ENCODE results near the gene OPTN. TPM values are rescaled to one million over a fixed set of nuclear protein-coding genes. Genes with fewer than 3 reads are reported as not detected.
"Not testable (repeated sequence)": the region's sequence is repeated elsewhere in the genome, so short reads cannot be mapped to it uniquely, and the experiment has no call there.

Gene OPTN
- polyA plus RNA-seq, 10 donors = 26.3 to 39.5 (median 31.1) TPM

- DNase-seq = peak in 2 of 3 donors; percentile 34 to 70
Observed at GRCh38 chr10:13087986-13088618, 11.9 kb upstream of the OPTN start.

DNA sequence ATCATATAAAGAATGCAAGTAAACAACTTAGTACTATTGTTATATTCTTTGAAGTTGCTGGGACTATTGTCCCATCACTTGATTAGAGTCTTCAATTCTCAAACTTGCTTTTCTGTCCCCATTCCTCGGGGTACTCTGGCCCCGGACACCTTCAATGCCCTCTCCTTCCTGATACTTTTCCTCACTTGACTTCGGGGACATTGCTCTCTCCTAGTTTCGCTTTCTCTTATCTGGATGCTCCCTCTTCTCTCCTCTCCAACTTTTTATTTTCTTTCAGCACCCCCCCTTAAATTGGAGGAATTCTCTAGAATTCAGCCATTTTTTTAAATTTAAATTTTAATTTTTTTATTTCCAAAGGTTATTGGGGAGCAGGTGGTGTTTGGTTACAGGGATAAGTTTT is 10.6 kb upstream of the OPTN start:
- DNase-seq = no peak

GRCh38 chr10:13090289-13090688 is 9.7 kb upstream of the OPTN start:
- no peak for DNase-seq

GRCh38 chr10:13091801-13092200 is 8.2 kb upstream of the OPTN start:
- peak in 1 of 3 donors; percentile 60 for DNase-seq

- peak; percentile 62 to 92 (median 80) for DNase-seq
Observed at GRCh38 chr10:13092291-13093102, 7.5 kb upstream of the OPTN start.

GRCh38 chr10:13094082-13094481 is 5.9 kb upstream of the OPTN start:
- not testable (repeated sequence) for DNase-seq

GRCh38 chr10:13095094-13095493 is 4.9 kb upstream of the OPTN start:
- no peak for DNase-seq

- no peak for DNase-seq
Observed at GRCh38 chr10:13095929-13096328, 4.0 kb upstream of the OPTN start.

DNA sequence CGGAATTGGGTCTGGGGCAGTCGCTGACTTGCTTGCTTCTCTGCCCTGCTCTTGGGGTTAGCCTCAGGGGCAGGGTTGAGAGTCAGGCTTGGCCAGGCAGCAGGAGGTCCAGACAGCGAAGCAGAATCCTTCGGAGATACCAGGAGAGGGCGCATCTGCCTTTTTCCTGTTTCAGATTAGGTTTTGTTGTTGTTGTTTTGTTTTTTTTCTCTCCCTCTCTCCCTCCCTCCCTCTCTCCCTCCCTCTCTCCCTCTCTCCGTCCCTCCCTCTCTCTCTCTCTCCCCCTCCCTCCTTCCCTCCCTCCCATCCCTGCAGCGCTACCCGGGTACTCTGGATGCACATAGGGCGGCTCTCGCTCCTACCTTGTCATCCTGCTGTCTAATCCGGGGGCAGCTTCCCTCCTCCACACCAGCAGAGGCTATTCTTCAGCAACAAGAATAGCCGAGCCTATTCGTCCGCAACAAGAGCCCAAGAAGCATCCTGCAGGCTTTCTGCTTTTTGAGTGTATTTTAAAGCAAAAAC is 758 bp upstream of the OPTN start:
- DNase-seq = peak; percentile 52 to 87 (median 69)

DNA sequence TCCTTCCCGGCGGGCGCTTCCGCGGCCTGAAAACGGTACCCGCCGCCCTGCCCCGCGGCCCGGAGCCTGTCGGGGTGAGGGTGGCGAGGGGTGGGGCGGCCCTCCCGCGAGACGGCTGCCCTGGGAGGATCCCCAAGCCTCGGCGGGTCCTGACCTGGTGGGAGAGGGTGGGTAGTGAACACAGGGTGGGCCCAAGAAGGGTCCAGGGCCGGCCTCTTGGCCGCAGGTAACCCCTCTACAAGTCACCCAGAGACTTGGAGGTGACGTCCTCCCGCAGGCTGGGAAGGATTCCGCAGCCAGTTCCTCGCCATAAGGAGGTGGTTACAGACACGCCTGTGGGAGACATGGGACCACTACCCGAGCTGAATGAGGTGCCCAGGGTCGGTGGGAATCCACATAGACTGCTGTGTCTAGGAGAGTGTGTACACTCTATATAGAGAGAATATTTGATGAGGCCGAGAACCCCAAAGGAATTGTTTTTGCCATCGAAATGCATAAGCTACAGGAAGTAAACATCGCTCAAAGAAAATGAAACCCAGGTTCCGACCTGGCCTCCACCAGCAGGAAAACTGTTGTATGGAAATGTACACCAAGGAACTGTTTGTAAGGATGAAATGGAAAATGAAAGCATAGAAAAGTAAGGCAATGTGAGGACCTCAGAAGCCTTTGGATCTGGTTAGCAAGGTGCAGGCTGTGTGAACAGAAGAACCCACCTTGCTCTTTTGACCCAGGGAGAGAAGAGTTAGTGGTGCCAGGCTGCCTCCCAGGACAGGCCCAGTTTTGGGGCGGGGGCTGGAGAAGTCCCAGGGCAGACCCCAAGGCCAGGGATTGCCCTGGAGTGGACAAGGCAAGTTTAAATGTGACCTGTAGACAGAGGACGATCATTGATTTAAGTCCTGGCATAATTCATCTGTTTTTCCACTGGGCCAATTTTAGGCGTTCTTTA is 659 bp downstream of the OPTN start:
- peak in 1 of 3 donors; percentile 58 for DNase-seq

DNA sequence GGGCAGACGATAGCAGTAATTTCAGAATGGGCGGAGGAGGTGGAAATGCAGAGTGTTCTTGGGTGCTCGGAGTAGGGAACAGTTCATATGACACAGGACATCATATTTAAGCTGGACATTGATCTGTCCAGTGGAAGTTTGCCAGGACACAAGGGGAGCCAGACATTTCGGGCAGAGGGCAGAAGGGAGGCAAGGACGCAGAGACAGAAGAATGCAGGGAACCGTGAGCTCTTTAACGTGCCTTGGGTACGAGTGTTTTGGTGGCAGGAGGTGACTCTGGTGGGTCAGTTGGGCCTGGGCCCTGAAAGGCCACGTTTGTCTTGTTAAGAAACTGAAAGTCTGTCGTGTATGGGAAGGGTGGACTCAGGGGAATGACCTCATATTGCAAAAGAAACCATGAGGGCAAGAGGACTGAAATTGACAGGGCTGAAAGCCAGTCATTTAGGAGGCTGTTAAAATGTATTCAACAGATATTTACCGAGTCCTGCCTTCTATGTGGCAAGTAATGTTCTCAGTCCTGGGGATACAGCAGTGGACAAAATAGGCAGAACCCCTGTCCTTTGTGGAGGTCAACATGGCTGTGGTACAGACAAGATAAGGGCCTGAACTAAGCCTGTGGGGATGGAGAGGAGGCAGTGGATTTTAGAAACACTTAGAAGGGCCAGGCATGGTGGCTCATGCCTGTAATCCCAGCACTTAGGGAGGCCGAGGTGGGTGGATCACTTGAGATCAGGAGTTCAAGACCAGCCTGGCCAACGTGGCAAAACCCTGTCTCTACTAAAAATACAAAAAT is 2.2 kb downstream of the OPTN start:
- no peak for DNase-seq

- no peak for DNase-seq
Observed at GRCh38 chr10:13103554-13103953, 3.6 kb downstream of the OPTN start.

DNA sequence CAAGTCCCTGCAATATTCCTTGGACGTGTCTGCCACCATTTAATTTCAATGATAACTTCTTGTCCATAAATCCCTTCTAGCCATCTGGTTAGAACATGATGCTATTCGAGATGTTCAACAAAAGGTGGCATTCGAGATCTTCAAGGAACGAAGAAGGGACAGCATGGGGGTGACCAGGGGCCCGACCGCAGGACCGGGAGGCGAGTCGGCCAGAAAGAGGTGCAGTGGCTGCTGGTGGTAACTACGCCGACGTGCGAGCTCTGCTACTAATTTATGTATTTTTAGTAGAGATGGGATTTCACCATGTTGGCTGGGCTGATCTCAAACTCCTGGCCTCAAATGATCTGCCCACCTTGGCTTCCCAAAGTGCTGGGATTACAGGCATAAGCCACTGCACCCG is 4.7 kb downstream of the OPTN start:
- no peak for DNase-seq

GRCh38 chr10:13105184-13105583 is 5.2 kb downstream of the OPTN start:
- DNase-seq = no peak

DNA sequence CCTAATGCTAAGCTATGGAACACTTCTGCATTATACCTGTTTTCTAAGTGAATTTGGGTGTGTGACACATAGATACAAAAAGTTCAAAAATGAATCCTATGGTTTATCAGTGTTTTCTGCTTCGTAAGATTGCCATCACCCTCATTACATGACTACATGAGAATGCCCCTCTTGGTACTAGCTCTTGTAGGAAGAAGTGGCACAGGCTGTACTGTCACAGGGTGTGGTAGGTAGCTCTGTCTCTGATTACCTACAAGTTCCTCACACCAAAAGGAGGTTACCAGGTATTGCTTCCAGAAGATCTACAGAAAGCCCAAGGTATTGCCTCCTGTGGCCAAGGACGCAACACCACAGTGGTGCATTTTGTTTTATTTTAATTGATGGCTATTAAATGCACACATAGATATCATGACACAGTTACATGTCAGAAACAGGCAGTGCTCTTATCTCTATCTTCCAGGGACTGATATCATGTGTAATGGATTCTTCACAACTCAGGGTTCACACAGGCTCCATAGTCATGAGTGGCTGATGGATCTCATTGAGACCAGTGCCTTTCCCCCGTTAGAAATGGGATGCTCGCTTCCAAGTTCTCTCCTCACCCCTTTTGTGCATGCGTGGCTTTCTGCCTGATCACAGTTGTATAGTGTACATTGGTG is 6.6 kb downstream of the OPTN start:
- no peak for DNase-seq

GRCh38 chr10:13110908-13111307 is 10.9 kb downstream of the OPTN start:
- DNase-seq = no peak

- DNase-seq = no peak
Observed at GRCh38 chr10:13113544-13113943, 13.6 kb downstream of the OPTN start.

GRCh38 chr10:13115832-13116803 is 16.2 kb downstream of the OPTN start:
- DNase-seq = no peak

Measured in muscle of back (tissue), 11 donors.